ENCODE measurements around the gene DOCK2. TPM values are rescaled to one million over a fixed set of nuclear protein-coding genes. Genes with fewer than 3 reads are reported as not detected.

Gene DOCK2
- polyA plus RNA-seq, 1 donor (not counting 4 experiments of a cell fraction or from before 2014, with no cell fraction given) = 0.21 TPM

DNA sequence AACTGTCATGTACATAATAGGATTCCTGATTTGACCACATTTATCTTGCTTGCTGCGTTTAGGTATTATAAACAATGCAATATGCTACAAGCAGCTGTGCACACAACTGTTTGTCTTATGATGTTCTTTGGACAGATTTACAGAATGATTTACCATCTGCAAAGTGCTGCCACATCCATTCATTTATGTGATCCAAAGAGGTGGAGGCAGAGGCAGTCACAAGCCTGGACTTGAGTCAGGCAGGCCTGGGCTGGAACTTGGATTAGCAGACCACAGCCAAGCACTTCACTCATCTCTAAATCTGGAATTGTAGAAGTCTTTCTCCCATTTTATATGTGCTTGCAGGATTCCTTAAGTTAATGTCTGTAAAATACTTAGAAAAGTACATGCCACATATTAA, 194.3 kb downstream of the DOCK2 start:
- Histone ChIP-seq H3K4me1 (ENCODE audit: control insufficient read depth, extremely low read depth, insufficient read depth, low read length) (peaks cover 3% of the 10 kb centered on the region), H3K9me1 (ENCODE audit: control insufficient read depth, extremely low read depth, insufficient read depth, low read length) (no peaks in the 10 kb centered on the region), H3K36me3 (ENCODE audit: control insufficient read depth in 2 of 2, extremely low read depth in 1 of 2, insufficient read depth in 2 of 2, low read length in 2 of 2) (no peaks in the 10 kb centered on the region), H3K4me2 (ENCODE audit: control insufficient read depth, extremely low read depth, insufficient read depth, low read depth, low read length) (no peak overlapping the region), H2AFZ (ENCODE audit: control insufficient read depth, low read length) (no peak overlapping the region), H3K27ac (ENCODE audit: control insufficient read depth, insufficient read depth, low read length) (no peak overlapping the region), H3K79me2 (ENCODE audit: control insufficient read depth, insufficient read depth, low read length) (no peaks in the 10 kb centered on the region), H4K20me1 (ENCODE audit: control insufficient read depth, extremely low read depth, insufficient read depth, low read length) (no peaks in the 10 kb centered on the region), H3K9ac (ENCODE audit: control insufficient read depth, extremely low read depth, insufficient read depth, low read length) (no peak overlapping the region), H3K27me3 (ENCODE audit: control insufficient read depth, extremely low read depth, insufficient read depth, low read length) (no peaks in the 10 kb centered on the region), H3K9me3 (ENCODE audit: control insufficient read depth, low read depth, low read length) (no peaks in the 10 kb centered on the region), H3K4me3 (ENCODE audit: control insufficient read depth in 2 of 3, extremely low read depth in 1 of 3, insufficient read depth in 2 of 3, low read depth in 1 of 3, low read length in 3 of 3) (no peak overlapping the region)
- TF ChIP-seq, protein P1, sequence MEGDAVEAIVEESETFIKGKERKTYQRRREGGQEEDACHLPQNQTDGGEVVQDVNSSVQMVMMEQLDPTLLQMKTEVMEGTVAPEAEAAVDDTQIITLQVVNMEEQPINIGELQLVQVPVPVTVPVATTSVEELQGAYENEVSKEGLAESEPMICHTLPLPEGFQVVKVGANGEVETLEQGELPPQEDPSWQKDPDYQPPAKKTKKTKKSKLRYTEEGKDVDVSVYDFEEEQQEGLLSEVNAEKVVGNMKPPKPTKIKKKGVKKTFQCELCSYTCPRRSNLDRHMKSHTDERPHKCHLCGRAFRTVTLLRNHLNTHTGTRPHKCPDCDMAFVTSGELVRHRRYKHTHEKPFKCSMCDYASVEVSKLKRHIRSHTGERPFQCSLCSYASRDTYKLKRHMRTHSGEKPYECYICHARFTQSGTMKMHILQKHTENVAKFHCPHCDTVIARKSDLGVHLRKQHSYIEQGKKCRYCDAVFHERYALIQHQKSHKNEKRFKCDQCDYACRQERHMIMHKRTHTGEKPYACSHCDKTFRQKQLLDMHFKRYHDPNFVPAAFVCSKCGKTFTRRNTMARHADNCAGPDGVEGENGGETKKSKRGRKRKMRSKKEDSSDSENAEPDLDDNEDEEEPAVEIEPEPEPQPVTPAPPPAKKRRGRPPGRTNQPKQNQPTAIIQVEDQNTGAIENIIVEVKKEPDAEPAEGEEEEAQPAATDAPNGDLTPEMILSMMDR (optimal IDR thresholded peaks at IDR 0.05 in 1 of 3, IDR thresholded peaks at IDR 0.05 in 1 of 3, conservative IDR thresholded peaks at IDR 0.05 in 1 of 3; ENCODE audit: extremely low read depth in 1 of 3, insufficient read depth in 2 of 3, low read length in 3 of 3) = no peak
- no peak for TF ChIP-seq EZH2 (IDR thresholded peaks at IDR 0.05; ENCODE audit: low read length)
- dilution Hi-C loops (cut with MboI; ENCODE audit: extremely low pct_ligation_motif_present, low sequenced_read_pairs) = no loop called here
- DNase-seq (ENCODE audit: low read depth, low spot score) = no peak
- FAIRE-seq = no peak

DNA sequence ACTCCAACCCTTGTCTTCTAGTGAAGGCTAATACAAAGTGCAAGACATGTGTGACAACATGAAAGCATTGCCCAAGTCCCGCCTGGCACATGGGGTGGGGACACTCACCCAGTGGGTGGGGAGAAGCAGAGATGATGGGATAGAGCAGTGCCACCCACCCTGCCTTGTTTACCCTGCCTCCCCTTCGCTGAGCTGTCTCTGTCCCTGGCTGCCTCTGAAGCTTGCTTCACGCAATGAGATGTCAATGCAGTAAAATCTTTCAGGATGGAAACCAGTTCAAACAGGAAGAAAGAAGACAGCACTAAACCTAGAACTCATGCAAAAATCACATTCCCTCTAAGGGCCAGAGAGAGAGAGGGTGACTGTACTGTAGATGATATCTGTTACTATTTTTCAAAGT, 195.2 kb downstream of the DOCK2 start:
- Histone ChIP-seq H3K9me3 (ENCODE audit: control insufficient read depth, low read depth, low read length) (no peaks in the 10 kb centered on the region), H3K36me3 (ENCODE audit: control insufficient read depth in 2 of 2, extremely low read depth in 1 of 2, insufficient read depth in 2 of 2, low read length in 2 of 2) (no peaks in the 10 kb centered on the region), H3K79me2 (ENCODE audit: control insufficient read depth, insufficient read depth, low read length) (no peaks in the 10 kb centered on the region), H3K4me2 (ENCODE audit: control insufficient read depth, extremely low read depth, insufficient read depth, low read depth, low read length) (no peak overlapping the region), H4K20me1 (ENCODE audit: control insufficient read depth, extremely low read depth, insufficient read depth, low read length) (no peaks in the 10 kb centered on the region), H3K27ac (ENCODE audit: control insufficient read depth, insufficient read depth, low read length) (no peak overlapping the region), H2AFZ (ENCODE audit: control insufficient read depth, low read length) (no peak overlapping the region), H3K9ac (ENCODE audit: control insufficient read depth, extremely low read depth, insufficient read depth, low read length) (no peak overlapping the region), H3K9me1 (ENCODE audit: control insufficient read depth, extremely low read depth, insufficient read depth, low read length) (no peaks in the 10 kb centered on the region), H3K27me3 (ENCODE audit: control insufficient read depth, extremely low read depth, insufficient read depth, low read length) (no peaks in the 10 kb centered on the region), H3K4me1 (ENCODE audit: control insufficient read depth, extremely low read depth, insufficient read depth, low read length) (peaks cover 3% of the 10 kb centered on the region), H3K4me3 (ENCODE audit: control insufficient read depth in 2 of 3, extremely low read depth in 1 of 3, insufficient read depth in 2 of 3, low read depth in 1 of 3, low read length in 3 of 3) (no peak overlapping the region)
- dilution Hi-C loops (cut with MboI; ENCODE audit: extremely low pct_ligation_motif_present, low sequenced_read_pairs) = no loop called here
- TF ChIP-seq, protein P1 (optimal IDR thresholded peaks at IDR 0.05 in 1 of 3, IDR thresholded peaks at IDR 0.05 in 1 of 3, conservative IDR thresholded peaks at IDR 0.05 in 1 of 3; ENCODE audit: extremely low read depth in 1 of 3, insufficient read depth in 2 of 3, low read length in 3 of 3) = no peak
- no peak for TF ChIP-seq EZH2 (IDR thresholded peaks at IDR 0.05; ENCODE audit: low read length)
- FAIRE-seq (no peak), DNase-seq (ENCODE audit: low read depth, low spot score) (no peak)

Measured in keratinocyte (primary cell).